Upper lobe of left lung (tissue), 4 donors: ENCODE measurements around the gene BMPR2.

ENCODE experiments used
- CTCF ChIP-seq, 6 experiments: fragments of 450-650 bp in 4 of 6; fragments of 200-600 bp in 2 of 6; sonication (generic) in 2 of 6; IDR thresholded peaks; one replicate each; pipeline ENCODE4 v1.5.1; 2016 to 2019; ENCODE audit warnings: antibody characterized with exemption in 6 of 6
- EP300 ChIP-seq, 4 donors: sonication (generic); formaldehyde crosslinking; IDR thresholded peaks; one replicate each; pipeline ENCODE4 v1.5.1; 2017; ENCODE audit warnings: antibody characterized with exemption in 4 of 4, control low read depth in 2 of 4
- POLR2A ChIP-seq, 4 donors: fragments of 450-650 bp; IDR thresholded peaks; one replicate each; pipeline ENCODE4 v1.5.1; 2016 to 2017; ENCODE audit warnings: antibody characterized with exemption in 4 of 4, mild to moderate bottlenecking in 2 of 4
- POLR2AphosphoS5 ChIP-seq, 2 donors: sonication (generic); formaldehyde crosslinking; IDR thresholded peaks; one replicate each; pipeline ENCODE4 v1.5.1; 2017; ENCODE audit warnings: antibody characterized with exemption in 2 of 2

GRCh38 chr2:202521470-202521869 is 145.3 kb downstream of the BMPR2 start:
- no peak for TF ChIP-seq CTCF (IDR thresholded peaks at IDR 0.05)
- TF ChIP-seq POLR2A (IDR thresholded peaks at IDR 0.05): no peak
- no peak for TF ChIP-seq POLR2AphosphoS5 (IDR thresholded peaks at IDR 0.05)
- no peak for TF ChIP-seq EP300 (IDR thresholded peaks at IDR 0.05)
